NCI-H1694 treated with DMSO at 0.1 percent for 48 hours (cell line): ENCODE data around the gene UMODL1.
A peak's percentile ranks its signal among the peaks of the same experiment; 100 is the strongest.

Experiments
- DNase-seq: peaks from one replicate; lab custom pipeline; 2025; lab: John Stamatoyannopoulos, UW

Gene UMODL1

GRCh38 chr21:42038826-42039425 is 32.2 kb upstream of the UMODL1 start:
- DNase-seq = peak; percentile 72

- DNase-seq = no peak
These were observed 31.6 kb upstream of the UMODL1 start for GRCh38 chr21:42039470-42039901.

- no peak for DNase-seq
These were observed 31.2 kb upstream of the UMODL1 start for GRCh38 chr21:42039911-42040351.

- no peak for DNase-seq
These were observed 30.5 kb upstream of the UMODL1 start for GRCh38 chr21:42040411-42041180.

GRCh38 chr21:42041246-42041645 is 29.9 kb upstream of the UMODL1 start:
- no peak for DNase-seq

- no peak for DNase-seq
These were observed 29.4 kb upstream of the UMODL1 start for GRCh38 chr21:42041711-42042110.

- no peak for DNase-seq
These were observed 28.5 kb upstream of the UMODL1 start for GRCh38 chr21:42042651-42043050.

GRCh38 chr21:42043201-42043895 is 27.8 kb upstream of the UMODL1 start:
- DNase-seq = no peak

GRCh38 chr21:42043961-42044360 is 27.2 kb upstream of the UMODL1 start:
- no peak for DNase-seq

GRCh38 chr21:42044871-42045495 is 26.1 kb upstream of the UMODL1 start:
- DNase-seq = no peak

- DNase-seq = no peak
These were observed 23.1 kb upstream of the UMODL1 start for GRCh38 chr21:42047821-42048613.

- no peak for DNase-seq
These were observed 22.1 kb upstream of the UMODL1 start for GRCh38 chr21:42048870-42049577.

GRCh38 chr21:42049578-42050430 is 21.3 kb upstream of the UMODL1 start:
- DNase-seq = no peak

- no peak for DNase-seq
These were observed 19.3 kb upstream of the UMODL1 start for GRCh38 chr21:42051788-42052187.

- no peak for DNase-seq
These were observed 15.7 kb upstream of the UMODL1 start for GRCh38 chr21:42055425-42055824.

GRCh38 chr21:42056468-42056867 is 14.6 kb upstream of the UMODL1 start:
- DNase-seq = no peak

GRCh38 chr21:42056996-42057689 is 14.0 kb upstream of the UMODL1 start:
- no peak for DNase-seq

GRCh38 chr21:42057851-42058437 is 13.2 kb upstream of the UMODL1 start:
- DNase-seq = no peak

- no peak for DNase-seq
These were observed 12.4 kb upstream of the UMODL1 start for GRCh38 chr21:42058631-42059111.
